NCI-H1436 (cell line): ENCODE data around the gene ABCA12.

Experiments
- DNase-seq: peaks from one replicate; lab custom pipeline; 2025; lab: John Stamatoyannopoulos, UW

ABCA12 gene

DNA sequence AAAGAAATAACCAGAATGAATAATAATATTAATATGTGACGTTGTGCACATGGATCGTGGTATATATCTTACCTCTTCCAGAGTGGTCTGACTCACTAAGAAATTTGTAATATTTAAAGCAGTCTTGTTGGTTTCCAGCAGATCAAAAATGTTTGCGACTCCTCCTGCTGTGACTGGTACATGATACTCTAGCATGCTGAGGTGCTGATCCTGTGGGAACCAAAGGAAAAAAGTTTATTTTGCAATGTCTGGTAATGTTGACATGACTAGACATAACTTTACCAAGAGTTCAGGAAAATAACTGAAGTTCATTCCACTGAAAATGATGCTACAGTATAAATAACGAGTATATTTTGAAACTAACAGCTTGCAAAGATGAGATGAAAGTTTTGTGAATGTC, 204.4 kb downstream of the ABCA12 start:
- no peak for DNase-seq

DNA sequence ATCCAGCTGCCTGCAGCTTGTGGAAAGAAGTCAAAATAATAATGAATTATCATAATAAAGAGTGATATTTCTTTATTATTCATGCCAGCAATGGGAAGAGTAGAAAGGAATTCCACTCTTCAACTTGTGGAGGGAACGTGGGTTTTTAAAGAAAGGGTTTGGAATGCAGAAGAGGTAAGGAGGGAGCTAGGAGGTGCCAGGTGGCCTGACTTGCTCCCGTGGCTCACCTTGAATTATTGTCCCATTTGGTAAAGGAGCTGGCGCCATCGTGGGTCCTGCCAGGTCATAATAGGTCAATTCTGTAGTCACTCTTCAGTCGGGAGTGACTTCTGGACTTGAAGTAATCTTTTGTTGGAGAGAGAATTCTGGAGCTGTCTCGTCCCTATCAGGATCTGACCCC, 233.8 kb downstream of the ABCA12 start:
- DNase-seq: no peak

DNA sequence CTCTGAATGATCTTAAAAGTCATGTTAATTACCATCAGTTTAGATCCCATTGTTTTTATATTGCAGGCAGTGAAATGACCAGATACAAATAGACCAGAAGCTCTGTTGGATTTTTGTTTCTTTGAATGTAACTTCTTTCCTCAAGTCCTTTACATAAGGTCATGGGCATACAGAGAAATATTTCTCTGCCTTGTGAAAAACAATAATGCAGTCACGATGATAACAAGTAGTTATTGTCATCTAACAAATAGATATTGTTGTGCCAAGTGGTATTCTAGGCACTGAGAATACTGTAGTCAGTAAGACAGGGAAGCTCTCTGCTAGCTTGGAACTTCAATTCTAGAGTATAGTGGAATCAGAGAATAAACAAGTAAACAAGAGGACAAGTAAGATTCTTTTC, 234.2 kb downstream of the ABCA12 start:
- no peak for DNase-seq

DNA sequence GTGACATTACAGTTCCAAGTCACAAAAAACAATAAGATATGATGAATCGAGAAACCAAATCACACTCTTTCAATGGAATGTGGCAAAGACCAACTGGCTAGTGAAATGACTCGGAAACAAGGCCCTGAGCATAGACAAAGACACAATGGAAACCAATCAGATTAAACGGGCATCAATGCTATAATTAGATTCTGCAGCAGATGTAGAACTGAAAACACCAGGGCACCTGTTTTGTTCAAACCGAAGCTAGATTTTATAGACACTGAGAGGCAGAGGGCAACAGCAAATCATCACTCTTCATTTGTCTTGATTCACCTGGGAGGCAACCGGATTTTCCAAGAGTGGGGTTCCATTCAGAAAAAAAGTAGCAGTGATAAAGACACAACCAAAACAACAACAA, 236.1 kb downstream of the ABCA12 start:
- no peak for DNase-seq

DNA sequence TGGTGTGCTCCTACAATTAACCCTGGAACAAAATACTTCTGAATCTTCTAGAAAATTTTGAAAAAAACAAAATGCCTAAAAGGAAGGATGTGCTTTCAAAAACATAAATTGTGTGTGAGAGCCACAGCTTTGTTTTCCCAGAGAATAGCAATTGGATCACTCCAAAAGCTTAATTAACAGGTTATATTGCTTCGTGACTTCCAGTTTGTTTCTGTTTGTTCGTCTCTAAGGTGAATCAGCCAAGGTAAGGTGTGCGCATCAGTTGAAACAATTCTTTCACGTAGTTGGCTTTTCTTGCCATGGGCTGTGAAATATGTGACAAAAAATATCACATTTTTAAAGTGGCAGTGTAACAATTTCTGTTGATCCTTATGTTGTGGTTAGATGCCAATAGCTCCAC, 238.7 kb downstream of the ABCA12 start:
- DNase-seq: no peak

DNA sequence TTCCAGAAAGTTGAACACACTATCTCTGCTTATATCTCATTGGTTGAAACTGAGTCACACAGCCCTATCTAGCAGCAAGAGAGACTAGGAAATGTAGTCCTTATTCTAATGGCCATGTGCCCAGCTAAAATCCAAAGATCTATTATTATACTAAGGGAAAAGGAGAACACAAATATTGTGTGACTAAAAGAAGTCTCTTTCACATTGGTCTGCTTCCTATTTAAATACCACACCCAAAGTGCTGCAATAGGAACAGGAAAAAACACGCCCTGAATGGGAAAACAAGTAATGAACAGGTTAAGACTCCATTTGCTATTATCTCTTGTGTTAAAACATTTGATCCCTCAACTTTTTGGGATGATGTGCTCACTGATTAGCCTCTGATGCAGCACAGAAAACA, 242.2 kb downstream of the ABCA12 start:
- no peak for DNase-seq

DNA sequence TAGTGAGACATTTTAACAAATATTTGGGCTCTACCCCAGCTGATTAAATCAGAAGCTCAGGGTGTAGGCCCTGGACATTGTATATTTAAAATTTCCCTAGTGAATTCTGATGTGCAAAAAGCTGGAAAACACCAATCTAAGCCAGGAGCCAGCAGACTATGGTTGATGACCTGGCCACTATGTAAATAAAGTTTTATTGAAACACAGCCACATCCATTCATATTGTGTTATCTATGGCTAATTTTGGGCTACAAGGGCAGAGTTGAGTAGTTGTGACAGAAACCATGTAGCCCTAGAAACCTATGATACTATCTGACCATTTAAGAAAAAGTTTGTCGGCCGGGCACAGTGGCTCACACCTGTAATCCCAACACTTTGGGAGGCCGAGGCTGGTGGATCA, 243.0 kb downstream of the ABCA12 start:
- no peak for DNase-seq

DNA sequence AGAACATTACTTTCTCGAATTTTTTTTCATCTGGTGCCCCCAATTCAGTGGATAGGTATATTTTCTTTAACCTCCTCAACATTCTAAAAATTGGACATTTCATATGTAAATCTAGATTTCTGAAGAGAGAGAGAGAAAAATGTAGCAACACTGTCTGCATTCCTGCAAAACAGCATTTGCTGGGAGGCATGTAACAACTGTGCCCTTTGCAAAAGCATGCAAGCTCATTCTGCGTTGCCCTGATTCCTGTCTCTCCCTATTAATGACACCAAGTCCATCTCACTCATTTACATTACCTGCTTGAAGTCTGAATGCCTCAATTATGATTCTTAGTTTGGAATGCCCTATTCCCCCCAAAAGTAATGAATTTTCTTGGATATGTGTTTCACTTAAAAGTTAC, 249.1 kb downstream of the ABCA12 start:
- DNase-seq: no peak

DNA sequence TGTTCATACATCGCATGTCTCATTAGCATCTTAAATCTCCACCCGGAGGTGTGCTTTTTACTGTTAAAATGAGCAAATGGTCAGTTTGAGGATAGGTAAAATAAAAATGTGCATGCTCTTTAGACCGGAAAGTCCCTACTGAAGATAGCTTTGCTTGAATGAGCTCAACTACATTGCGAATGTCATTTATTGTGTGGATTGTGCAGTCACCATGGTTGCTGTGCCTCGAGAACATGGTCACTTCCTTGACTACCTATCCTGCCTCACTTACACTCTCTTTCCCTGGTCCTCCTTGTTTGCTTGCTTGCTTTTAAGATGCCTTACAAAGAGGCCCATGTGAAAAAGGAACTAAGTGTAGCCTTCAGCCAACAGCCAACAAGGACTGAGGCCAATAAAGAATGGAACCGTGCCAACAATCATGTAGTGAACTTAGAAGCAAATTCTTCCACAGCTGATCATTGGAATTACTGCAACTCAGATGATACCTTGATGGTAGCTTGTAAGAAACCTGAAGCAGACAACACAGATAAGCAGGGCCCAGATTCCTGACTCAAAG, 256.7 kb downstream of the ABCA12 start:
- DNase-seq: no peak
